Mesodermal cell (in vitro differentiated cells): ENCODE measurements around the gene KISS1R.

Source experiments
- H3K27ac ChIP-seq: 2 replicates; pipeline ENCODE4 v1.7.0; 2013; ENCODE audit warnings: mild to moderate bottlenecking, low read depth, low read length, moderate library complexity; ENCODE audit not compliant: severe bottlenecking
- H3K36me3 ChIP-seq: 2 replicates; pipeline ENCODE4 v1.7.1; 2013; ENCODE audit warnings: mild to moderate bottlenecking, low read length, moderate library complexity; ENCODE audit not compliant: control insufficient read depth, insufficient read depth
- H3K4me1 ChIP-seq: one replicate; pipeline ENCODE4 v1.7.1; 2013; ENCODE audit warnings: mild to moderate bottlenecking, low read length; ENCODE audit not compliant: insufficient read depth, control insufficient read depth, poor library complexity, severe bottlenecking
- H3K4me3 ChIP-seq: 2 replicates; pipeline ENCODE4 v1.7.0; 2013; ENCODE audit warnings: low read length, control low read depth, mild to moderate bottlenecking; ENCODE audit not compliant: insufficient read depth, poor library complexity, severe bottlenecking; ENCODE audit errors: extremely low read depth
- H3K9me3 ChIP-seq: 2 replicates; pipeline ENCODE4 v1.7.1; 2013; ENCODE audit warnings: mild to moderate bottlenecking, low read length, moderate library complexity; ENCODE audit not compliant: control insufficient read depth
- WGBS, 2 experiments: methylation state at CpG; one replicate each; pipeline ENCODE4 v1.1.5; 2013; ENCODE audit warnings: missing lambda C conversion rate in 2 of 2; ENCODE audit not compliant: insufficient coverage in 2 of 2; 5-methylcytosine and 5-hydroxymethylcytosine counted together

KISS1R gene

GRCh38 chr19:942133-942645 lies 25.1 kb downstream of the KISS1R start:
- Histone ChIP-seq H3K36me3 (peaks cover 87% of the 10 kb centered on the region), H3K4me1 (peaks cover 5% of the 10 kb centered on the region), H3K9me3 (no peaks in the 10 kb centered on the region), H3K27ac (no peak overlapping the region), H3K4me3 (no peak overlapping the region)
- 95% methylated on average over 28 to 32 of the region's 32 CpGs for WGBS, 2 experiments

GRCh38 chr19:943551-944170 lies 26.5 kb downstream of the KISS1R start:
- no peak overlapping the region for H3K4me3 ChIP-seq
- peaks cover 2% of the 10 kb centered on the region for H3K4me1 ChIP-seq
- 94 to 97% methylated on average over 16 of the region's 17 CpGs for WGBS, 2 experiments
- H3K36me3 ChIP-seq: peaks cover 90% of the 10 kb centered on the region
- H3K9me3 ChIP-seq: no peaks in the 10 kb centered on the region
- no peak overlapping the region for H3K27ac ChIP-seq

GRCh38 chr19:944171-944567 lies 27.0 kb downstream of the KISS1R start:
- Histone ChIP-seq H3K36me3 (peaks cover 86% of the 10 kb centered on the region), H3K4me1 (peaks cover 2% of the 10 kb centered on the region), H3K9me3 (no peaks in the 10 kb centered on the region), H3K4me3 (no peak overlapping the region), H3K27ac (no peak overlapping the region)
- 96% methylated on average over 20 to 27 of the region's 27 CpGs for WGBS, 2 experiments

DNA sequence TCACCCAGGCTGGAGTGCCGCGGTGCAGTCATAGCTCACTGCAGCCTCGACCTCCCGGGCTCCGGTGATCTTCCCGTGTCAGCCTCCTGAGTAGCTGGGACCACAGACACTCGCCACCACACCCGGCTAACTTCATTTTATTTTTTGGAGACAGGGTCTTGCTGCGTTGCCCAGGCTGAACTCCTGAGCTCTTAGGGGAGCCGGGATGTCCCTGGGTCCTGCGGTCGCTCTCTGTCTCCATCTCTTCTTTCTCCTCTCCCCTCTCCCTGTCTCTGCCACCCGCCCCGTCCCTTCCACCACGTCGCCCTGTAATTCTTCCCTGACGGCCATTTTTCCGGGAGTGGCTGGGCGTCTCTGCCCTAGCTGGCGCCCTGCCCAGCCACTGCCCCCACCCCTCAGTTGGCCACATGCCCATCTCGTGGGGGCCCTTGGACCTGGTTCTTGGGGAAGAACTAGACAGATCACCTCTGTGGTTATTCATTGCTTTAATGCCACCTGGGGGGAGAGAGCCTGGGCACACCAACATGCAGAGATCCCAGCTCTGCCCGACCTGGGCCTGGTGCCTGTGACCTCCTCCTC lies 27.6 kb downstream of the KISS1R start:
- 95% methylated on average over 17 to 22 of the region's 22 CpGs for WGBS, 2 experiments
- Histone ChIP-seq H3K9me3 (no peaks in the 10 kb centered on the region), H3K36me3 (peaks cover 82% of the 10 kb centered on the region), H3K4me3 (no peak overlapping the region), H3K4me1 (no peaks in the 10 kb centered on the region), H3K27ac (no peak overlapping the region)

DNA sequence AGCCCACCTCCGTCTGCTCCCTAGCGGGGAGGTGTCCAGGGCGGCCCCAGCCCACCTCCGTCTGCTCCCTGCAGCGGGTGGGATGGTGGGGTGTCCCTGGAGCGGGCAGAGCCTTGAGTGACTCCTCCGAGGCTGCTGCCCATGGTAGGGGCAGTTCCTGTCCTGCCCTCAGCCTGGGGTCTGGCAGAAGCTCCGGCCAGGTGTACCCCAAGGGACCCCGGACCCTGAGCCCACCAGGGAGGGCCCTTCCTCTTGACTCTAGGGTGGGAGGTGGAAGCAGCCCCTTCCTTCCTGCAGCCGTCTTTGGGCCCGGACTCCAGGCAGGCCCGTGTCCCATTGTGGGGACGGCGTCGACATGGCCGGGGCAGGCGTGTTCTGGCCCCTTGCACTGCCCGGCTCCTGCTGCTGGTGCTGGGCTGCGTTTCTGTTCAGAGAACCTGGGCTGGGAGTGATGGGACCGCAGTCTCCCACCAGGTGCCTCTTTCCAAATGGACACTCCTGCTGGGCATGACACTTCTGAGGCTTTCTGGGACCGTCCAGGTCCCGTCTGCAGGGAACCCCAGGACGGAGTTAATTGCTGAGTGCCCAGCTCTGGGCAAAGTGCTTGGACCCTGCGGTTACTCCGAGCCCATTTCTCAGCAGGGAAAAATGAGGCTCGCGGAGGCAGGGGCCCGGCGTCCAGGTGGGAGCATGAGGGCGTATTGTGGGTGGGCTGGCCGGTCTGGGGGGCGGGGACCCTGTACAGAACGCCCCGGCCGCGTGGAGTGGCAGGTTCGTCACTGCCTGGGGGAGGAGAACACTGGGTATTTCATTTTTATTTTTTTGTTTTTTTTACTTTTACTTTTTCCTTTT lies 28.5 kb downstream of the KISS1R start:
- Histone ChIP-seq H3K4me1 (no peaks in the 10 kb centered on the region), H3K4me3 (no peak overlapping the region), H3K27ac (no peak overlapping the region), H3K9me3 (no peaks in the 10 kb centered on the region), H3K36me3 (peaks cover 77% of the 10 kb centered on the region)
- WGBS, 2 experiments: 95 to 97% methylated on average over 31 to 35 of the region's 37 CpGs

- no peaks in the 10 kb centered on the region for H3K9me3 ChIP-seq
- no peak overlapping the region for H3K27ac ChIP-seq
- peaks cover 7% of the 10 kb centered on the region for H3K4me1 ChIP-seq
- H3K36me3 ChIP-seq: peaks cover 71% of the 10 kb centered on the region
- no peak overlapping the region for H3K4me3 ChIP-seq
- 98% methylated on average over 28 to 30 of the region's 30 CpGs for WGBS, 2 experiments
Observed at GRCh38 chr19:947090-947706, 30.1 kb downstream of the KISS1R start.

- Histone ChIP-seq H3K27ac (no peak overlapping the region), H3K36me3 (peaks cover 64% of the 10 kb centered on the region), H3K4me3 (no peak overlapping the region), H3K9me3 (no peaks in the 10 kb centered on the region), H3K4me1 (peaks cover 12% of the 10 kb centered on the region)
- WGBS, 2 experiments: 95% methylated on average over 38 to 40 of the region's 47 CpGs
Observed at GRCh38 chr19:947707-948539, 30.8 kb downstream of the KISS1R start.

DNA sequence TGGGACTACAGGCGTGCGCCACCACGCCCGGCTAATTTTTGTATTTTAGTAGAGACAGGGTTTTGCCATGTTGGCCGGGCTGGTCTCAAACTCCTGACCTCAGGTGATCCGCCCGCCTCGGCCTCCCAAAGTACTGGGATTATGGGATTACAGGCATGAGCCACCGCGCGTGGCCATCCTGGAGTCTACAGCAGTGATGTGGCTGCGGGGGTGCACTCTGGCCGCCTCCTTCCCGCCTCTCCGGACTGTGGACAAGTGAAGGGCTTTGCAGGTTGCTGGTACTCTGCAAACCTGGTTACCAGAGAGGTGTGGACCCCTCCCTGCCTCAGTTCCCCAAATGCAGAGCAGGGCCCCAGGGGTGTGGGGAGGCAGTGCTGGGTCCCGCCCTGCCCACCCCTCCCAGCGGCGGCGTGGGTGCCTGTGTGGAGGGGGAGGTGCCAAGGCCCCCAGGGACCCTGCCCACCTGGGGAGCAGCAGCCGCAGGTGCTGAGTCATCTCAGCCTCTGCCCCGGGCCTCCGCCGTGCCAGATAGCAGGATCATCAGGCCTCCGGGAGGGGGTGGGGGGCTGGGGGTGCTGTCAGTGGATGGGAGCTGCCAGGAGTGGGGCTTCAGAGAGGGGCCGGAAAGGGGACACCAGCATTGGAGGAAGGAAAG lies 31.8 kb downstream of the KISS1R start:
- H3K27ac ChIP-seq: no peak overlapping the region
- no peak overlapping the region for H3K4me3 ChIP-seq
- WGBS, 2 experiments: 97% methylated on average over 15 to 21 of the region's 25 CpGs
- peaks cover 55% of the 10 kb centered on the region for H3K36me3 ChIP-seq
- H3K9me3 ChIP-seq: no peaks in the 10 kb centered on the region
- peaks cover 23% of the 10 kb centered on the region for H3K4me1 ChIP-seq

DNA sequence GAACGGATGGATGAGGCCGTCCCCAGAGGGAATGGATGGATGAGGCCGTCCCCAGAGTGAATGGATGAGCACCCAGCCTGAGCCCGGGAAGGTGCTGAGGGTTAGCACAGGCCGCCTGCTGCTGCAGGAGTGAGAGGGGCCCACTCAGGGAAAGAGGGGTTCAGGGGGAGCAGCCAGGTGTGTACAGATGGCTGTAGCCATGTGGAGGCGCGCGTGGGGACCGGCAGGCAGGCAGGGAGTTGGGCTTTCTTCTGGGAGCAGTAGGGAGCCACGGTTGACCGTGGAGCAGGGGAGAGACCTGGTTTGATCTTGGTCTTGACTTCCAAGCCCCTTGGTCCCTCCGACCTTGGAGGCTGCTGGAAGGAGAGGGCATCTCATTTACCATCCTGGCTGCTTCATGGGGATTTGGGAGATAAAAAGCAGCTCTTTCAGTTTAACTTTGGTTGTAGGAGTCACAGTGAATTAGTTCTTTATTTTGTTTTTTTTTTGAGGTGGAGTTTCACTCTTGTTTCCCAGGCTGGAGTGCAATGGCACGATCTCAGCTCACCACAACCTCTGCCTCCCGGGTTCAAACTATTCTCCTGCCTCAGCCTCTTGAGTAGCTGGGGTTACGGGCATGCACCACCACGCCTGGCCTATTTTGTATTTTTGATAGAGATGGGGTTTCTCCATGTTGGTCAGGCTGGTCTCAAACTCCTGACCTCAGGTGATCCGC lies 33.4 kb downstream of the KISS1R start:
- no peak overlapping the region for H3K4me3 ChIP-seq
- no peaks in the 10 kb centered on the region for H3K9me3 ChIP-seq
- H3K36me3 ChIP-seq: peaks cover 52% of the 10 kb centered on the region
- H3K27ac ChIP-seq: no peak overlapping the region
- 89 to 93% methylated on average over 15 to 17 of the region's 17 CpGs for WGBS, 2 experiments
- H3K4me1 ChIP-seq: peaks cover 37% of the 10 kb centered on the region
